IMR-90 (cell line): Measurements from ENCODE around the gene ARHGAP18. TPM values are rescaled to one million over a fixed set of nuclear protein-coding genes. Genes with fewer than 3 reads are reported as not detected.

Source experiments
- ATAC-seq: fragments of 200-7000 bp; cut with Tn5 transposase; 2 replicates; pipeline ENCODE4 v1.9.1; 2020; ENCODE audit warnings: low read depth, mild to moderate bottlenecking, moderate library complexity
- BruUV-seq: library from RNA; stranded (reverse); fragments of 400-500 nt; replicated peaks from 2 replicates; lab custom pipeline; 2021; lab: Mats Ljungman, UMichigan
- CTCF ChIA-PET: fragments of 300-600 bp; formaldehyde crosslinking; extraction: SDS; loops from one replicate; lab custom pipeline; 2021; ENCODE audit warnings: antibody characterized with exemption; lab: Yijun Ruan, JAX
- POLR2A ChIA-PET: fragments of 300-600 bp; sonication (Branson Sonifier 250); formaldehyde crosslinking; loops from one replicate; lab custom pipeline; 2022; ENCODE audit warnings: antibody characterized with exemption; ENCODE audit not compliant: unreplicated experiment; lab: Charles Lee
- DNase-seq: peaks from one replicate; pipeline ENCODE4 v3.0.0; 2013
- H2AFZ ChIP-seq: replicated peaks from 2 replicates; pipeline ENCODE3; 2013; ENCODE audit warnings: low read length, mild to moderate bottlenecking; ENCODE audit not compliant: poor library complexity
- H2AK5ac ChIP-seq: 2 replicates; pipeline ENCODE4 v1.6.1; 2013; ENCODE audit warnings: low read depth, low read length, inconsistent platforms
- H2AK9ac ChIP-seq: replicated peaks from 2 replicates; pipeline ENCODE3; 2013; ENCODE audit warnings: mild to moderate bottlenecking, low read depth, low read length, moderate library complexity; ENCODE audit not compliant: poor library complexity
- H2BK120ac ChIP-seq: 2 replicates; pipeline ENCODE4 v1.6.1; 2013; ENCODE audit warnings: low read depth, low read length, inconsistent platforms
- H2BK15ac ChIP-seq: 3 replicates; pipeline ENCODE4 v1.6.1; 2013; ENCODE audit warnings: low read depth, low read length, inconsistent platforms
- H2BK20ac ChIP-seq: 2 replicates; pipeline ENCODE4 v1.6.1; 2013; ENCODE audit warnings: low read depth, mild to moderate bottlenecking, inconsistent platforms, low read length, moderate library complexity
- H2BK5ac ChIP-seq: 2 replicates; pipeline ENCODE4 v1.6.1; 2013; ENCODE audit warnings: mild to moderate bottlenecking, low read depth, low read length, inconsistent platforms; ENCODE audit not compliant: poor library complexity, severe bottlenecking
- H3K14ac ChIP-seq: replicated peaks from 2 replicates; pipeline ENCODE4 v1.6.1; 2013; ENCODE audit warnings: low read depth, low read length, inconsistent platforms
- H3K18ac ChIP-seq: 2 replicates; pipeline ENCODE4 v1.6.1; 2013; ENCODE audit warnings: low read depth, low read length, control low read depth
- H3K23ac ChIP-seq: 2 replicates; pipeline ENCODE4 v1.6.1; 2013; ENCODE audit warnings: low read depth, low read length, inconsistent platforms
- H3K27ac ChIP-seq: 2 replicates; pipeline ENCODE4 v1.5.1; 2013; ENCODE audit warnings: mild to moderate bottlenecking, control low read depth, low read length; ENCODE audit not compliant: insufficient read depth
- H3K27me3 ChIP-seq: 2 replicates; pipeline ENCODE4 v1.6.1; 2013; ENCODE audit warnings: low read length; ENCODE audit not compliant: control insufficient read depth, insufficient read depth
- H3K36me3 ChIP-seq: 2 replicates; pipeline ENCODE4 v1.6.1; 2013; ENCODE audit warnings: low read length, mixed read lengths; ENCODE audit not compliant: control insufficient read depth, insufficient read depth
- H3K4ac ChIP-seq: 2 replicates; pipeline ENCODE4 v1.6.1; 2013; ENCODE audit warnings: low read depth, low read length, inconsistent platforms
- H3K4me1 ChIP-seq: 2 replicates; pipeline ENCODE4 v1.6.1; 2013; ENCODE audit warnings: low read length, mixed read lengths; ENCODE audit not compliant: control insufficient read depth, insufficient read depth
- H3K4me2 ChIP-seq: 2 replicates; pipeline ENCODE4 v1.6.1; 2013; ENCODE audit warnings: low read depth, mild to moderate bottlenecking, control low read depth, low read length, moderate library complexity
- H3K4me3 ChIP-seq: 2 replicates; pipeline ENCODE4 v1.5.1; 2013; ENCODE audit warnings: low read depth, mild to moderate bottlenecking, control low read depth, low read length, moderate library complexity; ENCODE audit not compliant: insufficient read depth
- H3K56ac ChIP-seq: 2 replicates; pipeline ENCODE4 v1.6.1; 2013; ENCODE audit warnings: low read length, inconsistent platforms; ENCODE audit not compliant: insufficient read depth; ENCODE audit errors: extremely low read depth
- H3K79me1 ChIP-seq, 2 experiments: 2 replicates each; pipeline ENCODE4 v1.6.1; 2013; ENCODE audit warnings: low read length in 2 of 2, inconsistent platforms in 1 of 2, low read depth in 1 of 2
- H3K9ac ChIP-seq: 2 replicates; pipeline ENCODE4 v1.6.1; 2013; ENCODE audit warnings: low read depth, low read length, control low read depth
- H3K9me1 ChIP-seq: 2 replicates; pipeline ENCODE4 v1.6.1; 2013; ENCODE audit warnings: low read length, inconsistent platforms; ENCODE audit not compliant: insufficient read depth
- H3K9me3 ChIP-seq: 2 replicates; pipeline ENCODE4 v1.6.1; 2013; ENCODE audit warnings: low read length; ENCODE audit not compliant: control insufficient read depth, insufficient read depth
- H4K20me1 ChIP-seq: 2 replicates; pipeline ENCODE4 v1.6.1; 2013; ENCODE audit warnings: low read length, inconsistent platforms; ENCODE audit not compliant: insufficient read depth
- H4K5ac ChIP-seq: 2 replicates; pipeline ENCODE4 v1.6.1; 2013; ENCODE audit warnings: mild to moderate bottlenecking, low read depth, low read length, control low read depth
- H4K8ac ChIP-seq, 2 experiments: 2 replicates each; pipeline ENCODE4 v1.6.1; 2013; ENCODE audit warnings: low read depth in 2 of 2, low read length in 2 of 2, control low read depth in 1 of 2, inconsistent platforms in 1 of 2
- H4K91ac ChIP-seq: 2 replicates; pipeline ENCODE4 v1.6.1; 2013; ENCODE audit warnings: low read depth, low read length, inconsistent platforms; ENCODE audit not compliant: insufficient read depth
- CEBPB ChIP-seq: IDR thresholded peaks from 2 replicates; pipeline ENCODE4 v1.6.1; 2012; ENCODE audit warnings: low read depth, low read length, improper control_type of control experiment
- CHD1 ChIP-seq: IDR thresholded peaks from 2 replicates; pipeline ENCODE4 v1.6.1; 2012; ENCODE audit warnings: low read depth, low read length, improper control_type of control experiment
- FOS ChIP-seq: fragments of 150-350 bp; IDR thresholded peaks from 2 replicates; pipeline ENCODE4 v1.6.1; 2016; ENCODE audit warnings: low read depth, low read length
- MAFK ChIP-seq: IDR thresholded peaks from 2 replicates; pipeline ENCODE4 v1.6.1; 2012; ENCODE audit warnings: low read depth, low read length, improper control_type of control experiment
- MXI1 ChIP-seq: IDR thresholded peaks from 2 replicates; pipeline ENCODE4 v1.6.1; 2012; ENCODE audit warnings: low read depth, mild to moderate bottlenecking, low read length, moderate library complexity, borderline replicate concordance
- POLR2A ChIP-seq: IDR thresholded peaks from 2 replicates; pipeline ENCODE4 v1.6.1; 2012; ENCODE audit warnings: mild to moderate bottlenecking, low read depth, low read length
- RAD21 ChIP-seq: IDR thresholded peaks from 2 replicates; pipeline ENCODE4 v1.6.1; 2012; ENCODE audit warnings: low read length, improper control_type of control experiment
- RCOR1 ChIP-seq: IDR thresholded peaks from 2 replicates; pipeline ENCODE4 v1.6.1; 2012; ENCODE audit warnings: mild to moderate bottlenecking, low read length, improper control_type of control experiment; ENCODE audit not compliant: insufficient replicate concordance
- WGBS, 2 experiments: methylation state at CpG; one replicate each; pipeline versions ENCODE4 v1.1.5 to v1.1.7; 2013; ENCODE audit warnings: missing lambda C conversion rate in 2 of 2; ENCODE audit not compliant: insufficient read length in 1 of 2; ENCODE audit errors: extremely low coverage in 2 of 2; 5-methylcytosine and 5-hydroxymethylcytosine counted together
- dilution Hi-C: fragments of 300-500 bp; cut with HindIII; formaldehyde crosslinking; loops from one replicate; pipeline ENCODE4 v1.14.3; 2018; ENCODE audit warnings: low sequenced_read_pairs; ENCODE audit not compliant: unreplicated experiment
- in situ Hi-C: fragments of 300-500 bp; cut with MboI; formaldehyde crosslinking; loops from 3 replicates; pipeline ENCODE4 v1.14.3; 2019; ENCODE audit warnings: low sequenced_read_pairs, inconsistent platforms, mixed read lengths
- intact Hi-C: fragments of 100-400 bp; cut with micrococcal nuclease; formaldehyde crosslinking; loops from 2 replicates; pipeline ENCODE4 v1.10.0; 2022
- polyA plus RNA-seq, 3 experiments: library from polyadenylated mRNA; depleted of rRNA; stranded (reverse); fragments of >200 nt; gene quantifications; 2 replicates each; pipeline ENCODE4 v1.2.3, GENCODE V29; 2012; ENCODE audit warnings: low replicate concordance in 1 of 3
- total RNA-seq: library from RNA; depleted of rRNA; stranded (reverse); fragments of >200 nt; gene quantifications from 2 replicates; pipeline ENCODE4 v1.2.3, GENCODE V29; 2012
- TF ChIP-seq, protein P1 (sequence below): conservative IDR thresholded peaks from 2 replicates; pipeline ENCODE4 v1.5.1; 2012; ENCODE audit warnings: mild to moderate bottlenecking, low read depth, low read length, improper control_type of control experiment
- TF ChIP-seq, protein P2 (sequence below): fragments of 150-350 bp; IDR thresholded peaks from 2 replicates; pipeline ENCODE4 v1.6.1; 2017; ENCODE audit warnings: mild to moderate bottlenecking, antibody characterized with exemption, low read length, low read depth
- TF ChIP-seq, protein P3 (sequence below): fragments of 150-350 bp; IDR thresholded peaks from 2 replicates; pipeline ENCODE4 v1.6.1; 2016; ENCODE audit warnings: low read depth, mild to moderate bottlenecking, low read length, moderate library complexity, borderline replicate concordance

The ARHGAP18 gene
- total and polyA plus RNA-seq, 2 of the 4 experiments (the other 2 are of a cell fraction) = 6.2 to 17.0 TPM

DNA sequence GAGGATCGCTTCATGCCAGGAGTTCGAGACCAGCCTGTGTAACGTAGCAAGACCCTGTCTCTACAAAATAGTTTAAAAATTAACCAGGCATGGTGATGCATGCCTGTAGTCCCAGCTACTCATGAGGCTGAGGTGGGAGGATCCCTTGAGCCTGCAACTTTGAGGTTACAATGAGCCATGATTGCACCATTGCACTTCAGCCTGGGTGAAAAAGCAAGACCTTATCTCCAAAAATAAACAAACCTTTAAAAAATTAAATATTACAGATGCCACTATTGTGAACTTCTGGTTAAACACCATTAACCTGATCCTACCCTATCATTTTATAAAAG is 116.8 kb downstream of the ARHGAP18 start:
- 0 out of 2 replicates have a peak, but pooled peaks cover 6% of the 10 kb centered on the region for H3K9me1 ChIP-seq
- no peak overlapping the region for H3K4ac ChIP-seq
- no peak overlapping the region for H4K91ac ChIP-seq
- H3K9me3 ChIP-seq = no peaks in the 10 kb centered on the region
- no peak overlapping the region for H2AK9ac ChIP-seq
- dilution Hi-C loops = no loop called here
- TF ChIP-seq, protein P1, sequence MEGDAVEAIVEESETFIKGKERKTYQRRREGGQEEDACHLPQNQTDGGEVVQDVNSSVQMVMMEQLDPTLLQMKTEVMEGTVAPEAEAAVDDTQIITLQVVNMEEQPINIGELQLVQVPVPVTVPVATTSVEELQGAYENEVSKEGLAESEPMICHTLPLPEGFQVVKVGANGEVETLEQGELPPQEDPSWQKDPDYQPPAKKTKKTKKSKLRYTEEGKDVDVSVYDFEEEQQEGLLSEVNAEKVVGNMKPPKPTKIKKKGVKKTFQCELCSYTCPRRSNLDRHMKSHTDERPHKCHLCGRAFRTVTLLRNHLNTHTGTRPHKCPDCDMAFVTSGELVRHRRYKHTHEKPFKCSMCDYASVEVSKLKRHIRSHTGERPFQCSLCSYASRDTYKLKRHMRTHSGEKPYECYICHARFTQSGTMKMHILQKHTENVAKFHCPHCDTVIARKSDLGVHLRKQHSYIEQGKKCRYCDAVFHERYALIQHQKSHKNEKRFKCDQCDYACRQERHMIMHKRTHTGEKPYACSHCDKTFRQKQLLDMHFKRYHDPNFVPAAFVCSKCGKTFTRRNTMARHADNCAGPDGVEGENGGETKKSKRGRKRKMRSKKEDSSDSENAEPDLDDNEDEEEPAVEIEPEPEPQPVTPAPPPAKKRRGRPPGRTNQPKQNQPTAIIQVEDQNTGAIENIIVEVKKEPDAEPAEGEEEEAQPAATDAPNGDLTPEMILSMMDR = no peak
- TF ChIP-seq, protein P2, sequence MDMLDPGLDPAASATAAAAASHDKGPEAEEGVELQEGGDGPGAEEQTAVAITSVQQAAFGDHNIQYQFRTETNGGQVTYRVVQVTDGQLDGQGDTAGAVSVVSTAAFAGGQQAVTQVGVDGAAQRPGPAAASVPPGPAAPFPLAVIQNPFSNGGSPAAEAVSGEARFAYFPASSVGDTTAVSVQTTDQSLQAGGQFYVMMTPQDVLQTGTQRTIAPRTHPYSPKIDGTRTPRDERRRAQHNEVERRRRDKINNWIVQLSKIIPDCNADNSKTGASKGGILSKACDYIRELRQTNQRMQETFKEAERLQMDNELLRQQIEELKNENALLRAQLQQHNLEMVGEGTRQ = no peak
- no peak for TF ChIP-seq RAD21
- TF ChIP-seq CHD1 = no peak
- no peak for TF ChIP-seq MAFK
- no peak for TF ChIP-seq POLR2A
- TF ChIP-seq CEBPB = peak; percentile 87
- TF ChIP-seq MXI1 = 0 out of 2 replicates have a peak, but pooled peaks have one; percentile 28
- TF ChIP-seq RCOR1 = no peak
- TF ChIP-seq FOS = no peak
- TF ChIP-seq, protein P3, sequence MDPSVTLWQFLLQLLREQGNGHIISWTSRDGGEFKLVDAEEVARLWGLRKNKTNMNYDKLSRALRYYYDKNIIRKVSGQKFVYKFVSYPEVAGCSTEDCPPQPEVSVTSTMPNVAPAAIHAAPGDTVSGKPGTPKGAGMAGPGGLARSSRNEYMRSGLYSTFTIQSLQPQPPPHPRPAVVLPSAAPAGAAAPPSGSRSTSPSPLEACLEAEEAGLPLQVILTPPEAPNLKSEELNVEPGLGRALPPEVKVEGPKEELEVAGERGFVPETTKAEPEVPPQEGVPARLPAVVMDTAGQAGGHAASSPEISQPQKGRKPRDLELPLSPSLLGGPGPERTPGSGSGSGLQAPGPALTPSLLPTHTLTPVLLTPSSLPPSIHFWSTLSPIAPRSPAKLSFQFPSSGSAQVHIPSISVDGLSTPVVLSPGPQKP = no peak
- no peak overlapping the region for H3K18ac ChIP-seq
- H3K23ac ChIP-seq = no peak overlapping the region
- no peak overlapping the region for H4K5ac ChIP-seq
- intact Hi-C loops = loop anchor here (10.0 kb wide), 1 partner anchor 302 kb away; no protein-coding TSS in a partner anchor
- H4K20me1 ChIP-seq = no peaks in the 10 kb centered on the region
- peak overlapping the region; percentile 80 for H2AK5ac ChIP-seq
- peak overlapping the region; percentile 7 for H2BK5ac ChIP-seq
- H2AFZ ChIP-seq = no peak overlapping the region
- H3K79me1 ChIP-seq = peaks cover 3 to 21% of the 10 kb centered on the region in 2 experiments; a peak in 1 of 4 replicates
- H3K36me3 ChIP-seq = no peaks in the 10 kb centered on the region
- peak overlapping the region; percentile 32; the same call in 1 of the 2 replicates for H2BK20ac ChIP-seq
- DNase-seq (peak; percentile 77), ATAC-seq (peak; percentile 13; the same call in 1 of the 2 replicates)
- in situ Hi-C loops = loop anchor here (5.0 kb wide), 1 partner anchor 434 kb away; no protein-coding TSS in a partner anchor
- peak overlapping the region; percentile 54; the same call in 1 of the 3 replicates for H2BK15ac ChIP-seq
- no peak overlapping the region for H2BK120ac ChIP-seq
- no peak overlapping the region for H3K14ac ChIP-seq
- H3K4me1 ChIP-seq = peaks cover 13% of the 10 kb centered on the region
- no peak overlapping the region for H3K27ac ChIP-seq
- H3K4me2 ChIP-seq = no peak overlapping the region
- no CpG with 5 or more reads among the region's 3 CpGs for WGBS, 2 experiments
- H4K8ac ChIP-seq = peak overlapping the region in 1 of 2 experiments; percentile 35; a peak in 1 of 4 replicates
- no TSS peak for BruUV-seq
- no peaks in the 10 kb centered on the region for H3K27me3 ChIP-seq
- ChIA-PET CTCF (interaction anchor here (1.2 kb wide), 1 partner anchor 182 kb away, joined by 3 read pairs; no protein-coding TSS in a partner anchor), POLR2A (no interaction called here)
- no peak overlapping the region for H3K4me3 ChIP-seq
- no peak overlapping the region for H3K9ac ChIP-seq
- no peak overlapping the region for H3K56ac ChIP-seq
